Measurements from ENCODE around the gene ZNF599.
A peak's percentile ranks its signal among the peaks of the same experiment; 100 is the strongest.

Gene ZNF599

DNA sequence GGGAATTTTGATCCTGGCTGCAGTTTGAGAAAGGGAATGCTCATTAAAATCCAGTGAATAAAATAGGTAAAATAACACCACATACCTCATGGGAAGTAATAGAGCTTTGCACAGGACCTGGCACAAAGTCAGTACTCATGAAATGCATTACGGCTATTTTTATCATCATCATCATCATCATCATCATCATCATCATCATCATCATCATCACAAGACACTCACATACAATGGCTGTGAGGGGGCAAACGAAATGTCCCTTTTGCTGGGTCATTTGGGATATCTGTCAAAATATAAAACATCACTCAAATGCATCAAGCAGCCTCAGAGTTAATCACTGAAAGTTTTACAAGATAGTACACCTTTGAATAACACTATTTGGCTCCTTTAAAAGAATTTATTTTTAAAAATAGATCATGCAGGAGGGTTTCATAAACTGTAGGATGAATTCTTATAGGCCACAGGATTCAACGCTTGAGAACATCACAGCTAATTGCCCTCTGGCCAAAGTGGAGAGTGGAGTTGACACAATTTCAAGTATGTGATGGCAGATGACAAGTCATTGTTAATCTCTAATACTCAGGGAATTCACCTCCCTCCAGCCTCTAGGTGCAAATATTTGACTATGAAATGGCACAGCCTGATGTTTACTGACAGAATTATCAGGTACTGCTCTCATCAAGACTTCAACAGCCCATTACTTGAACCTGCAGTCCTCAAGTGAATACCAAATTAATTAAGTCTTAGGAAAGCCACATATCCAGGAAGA, 14.2 kb upstream of the ZNF599 start:
- H3K9me3 ChIP-seq (ENCODE audit: control insufficient read depth, insufficient read depth, low read length): peaks cover 8% of the 10 kb centered on the region
- H3K4me3 ChIP-seq (ENCODE audit: low read depth, low read length): no peak overlapping the region
- no peaks in the 10 kb centered on the region for H3K36me3 ChIP-seq (ENCODE audit: control insufficient read depth, insufficient read depth, low read length)
- no peaks in the 10 kb centered on the region for H3K27me3 ChIP-seq (ENCODE audit: control insufficient read depth, insufficient read depth, low read length)
- no peak overlapping the region for H3K9ac ChIP-seq (ENCODE audit: low read depth, low read length)
- no peaks in the 10 kb centered on the region for H3K4me1 ChIP-seq (ENCODE audit: control insufficient read depth, insufficient read depth, low read length)

DNA sequence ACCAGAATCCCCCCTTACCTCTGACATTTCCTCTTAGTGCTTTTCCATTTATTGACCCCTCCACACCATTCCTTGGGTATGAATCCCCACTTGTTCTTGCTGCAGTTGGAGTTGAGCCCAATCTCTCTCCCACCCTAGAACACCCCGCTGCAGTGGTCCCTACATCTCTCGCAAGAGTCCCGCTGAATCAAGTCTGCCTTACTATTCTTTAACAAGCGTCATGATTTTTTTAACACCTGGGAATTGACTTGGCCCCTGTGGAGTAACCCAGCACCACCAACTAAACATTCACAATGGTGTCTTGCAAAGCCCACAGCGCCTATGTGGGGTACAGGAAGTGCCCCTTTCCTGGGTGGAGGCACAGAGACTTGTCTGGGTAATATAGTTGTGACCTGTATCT, 13.2 kb upstream of the ZNF599 start:
- no peak overlapping the region for H3K9ac ChIP-seq (ENCODE audit: low read depth, low read length)
- no peaks in the 10 kb centered on the region for H3K36me3 ChIP-seq (ENCODE audit: control insufficient read depth, insufficient read depth, low read length)
- peaks cover 2% of the 10 kb centered on the region for H3K9me3 ChIP-seq (ENCODE audit: control insufficient read depth, insufficient read depth, low read length)
- no peaks in the 10 kb centered on the region for H3K4me1 ChIP-seq (ENCODE audit: control insufficient read depth, insufficient read depth, low read length)
- no peak overlapping the region for H3K4me3 ChIP-seq (ENCODE audit: low read depth, low read length)
- no peaks in the 10 kb centered on the region for H3K27me3 ChIP-seq (ENCODE audit: control insufficient read depth, insufficient read depth, low read length)

DNA sequence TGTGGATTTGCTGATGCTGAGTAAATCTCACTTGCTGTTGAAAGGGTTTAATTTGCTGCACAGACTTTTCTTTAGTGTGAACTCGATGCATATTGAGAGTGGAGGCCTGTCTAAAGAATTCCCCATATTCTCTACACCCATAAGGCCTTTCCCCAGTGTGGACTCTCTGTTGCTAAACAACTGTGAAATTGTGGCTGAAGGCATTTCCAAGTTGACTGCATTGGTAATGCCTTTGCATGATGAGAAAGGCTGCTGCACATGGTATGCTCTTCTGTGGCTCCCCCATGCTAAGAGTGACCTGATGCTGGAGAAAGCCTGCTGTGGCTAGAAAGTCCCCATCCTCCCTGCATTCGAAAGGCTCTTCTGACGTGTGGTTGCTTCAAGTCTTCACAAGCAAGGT, 6.6 kb upstream of the ZNF599 start:
- Histone ChIP-seq H3K4me1 (ENCODE audit: control insufficient read depth, insufficient read depth, low read length) (no peaks in the 10 kb centered on the region), H3K27me3 (ENCODE audit: control insufficient read depth, insufficient read depth, low read length) (no peaks in the 10 kb centered on the region), H3K4me3 (ENCODE audit: low read depth, low read length) (no peak overlapping the region), H3K36me3 (ENCODE audit: control insufficient read depth, insufficient read depth, low read length) (no peaks in the 10 kb centered on the region), H3K9ac (ENCODE audit: low read depth, low read length) (no peak overlapping the region), H3K9me3 (ENCODE audit: control insufficient read depth, insufficient read depth, low read length) (no peaks in the 10 kb centered on the region)

DNA sequence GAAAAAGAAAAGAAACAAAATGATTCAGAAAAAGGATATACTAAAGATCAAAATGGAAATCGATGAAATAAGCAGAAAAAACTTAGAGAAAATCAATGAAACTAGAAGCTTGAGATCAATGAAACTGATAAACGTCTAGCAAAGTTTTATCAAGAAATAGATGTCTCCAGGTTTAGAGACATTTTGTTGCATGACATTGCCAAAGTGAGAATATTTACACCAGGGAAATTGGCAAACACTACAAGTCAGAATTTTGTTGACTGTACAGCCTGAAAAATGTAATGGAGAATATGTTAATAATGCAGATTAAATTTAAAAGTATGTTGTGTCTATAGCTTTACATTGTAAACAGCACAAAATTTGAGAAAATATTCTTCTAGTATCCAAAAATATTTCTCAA, 5.3 kb upstream of the ZNF599 start:
- no peaks in the 10 kb centered on the region for H3K4me1 ChIP-seq (ENCODE audit: control insufficient read depth, insufficient read depth, low read length)
- H3K27me3 ChIP-seq (ENCODE audit: control insufficient read depth, insufficient read depth, low read length): peaks cover 2% of the 10 kb centered on the region
- no peaks in the 10 kb centered on the region for H3K36me3 ChIP-seq (ENCODE audit: control insufficient read depth, insufficient read depth, low read length)
- H3K9ac ChIP-seq (ENCODE audit: low read depth, low read length): no peak overlapping the region
- H3K4me3 ChIP-seq (ENCODE audit: low read depth, low read length): no peak overlapping the region
- no peaks in the 10 kb centered on the region for H3K9me3 ChIP-seq (ENCODE audit: control insufficient read depth, insufficient read depth, low read length)

DNA sequence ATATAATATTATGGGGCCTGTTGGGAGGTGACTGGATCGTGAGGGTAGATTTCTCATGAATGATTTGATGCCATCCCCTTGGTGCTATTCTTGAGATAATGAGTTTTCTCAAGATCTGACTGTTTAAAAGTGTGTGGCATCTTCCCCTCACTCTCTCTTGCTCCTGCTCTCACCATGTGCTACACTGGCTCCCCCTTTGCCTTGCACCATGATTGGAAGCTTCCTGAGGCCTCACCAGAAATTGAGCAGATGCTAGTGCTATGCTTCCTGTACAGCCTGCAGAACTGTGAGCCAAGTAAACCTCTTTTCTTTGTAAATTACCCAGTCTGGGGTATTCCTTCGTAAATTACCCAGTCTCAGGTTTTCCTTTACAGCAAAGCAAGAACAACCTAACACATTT, 1.8 kb upstream of the ZNF599 start:
- Histone ChIP-seq H3K9ac (ENCODE audit: low read depth, low read length) (no peak overlapping the region), H3K4me1 (ENCODE audit: control insufficient read depth, insufficient read depth, low read length) (no peaks in the 10 kb centered on the region), H3K27me3 (ENCODE audit: control insufficient read depth, insufficient read depth, low read length) (peaks cover 10% of the 10 kb centered on the region), H3K4me3 (ENCODE audit: low read depth, low read length) (no peak overlapping the region), H3K36me3 (ENCODE audit: control insufficient read depth, insufficient read depth, low read length) (no peaks in the 10 kb centered on the region), H3K9me3 (ENCODE audit: control insufficient read depth, insufficient read depth, low read length) (no peaks in the 10 kb centered on the region)

DNA sequence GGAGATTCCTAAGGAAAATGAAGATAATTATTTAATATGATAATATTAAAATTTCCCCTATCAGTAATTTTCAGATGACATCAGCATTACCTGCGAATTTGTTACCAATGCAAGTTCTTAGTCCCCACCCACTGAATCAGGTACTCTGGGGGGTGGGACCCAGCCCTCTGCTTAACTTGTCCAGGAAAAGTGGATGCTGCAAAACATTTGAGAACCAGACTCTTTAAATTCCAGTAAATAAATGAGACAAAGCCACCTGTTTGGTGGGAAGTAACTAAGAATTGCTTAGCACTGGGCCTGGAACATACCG, 495 bp upstream of the ZNF599 start:
- peaks cover 10% of the 10 kb centered on the region for H3K27me3 ChIP-seq (ENCODE audit: control insufficient read depth, insufficient read depth, low read length)
- H3K4me1 ChIP-seq (ENCODE audit: control insufficient read depth, insufficient read depth, low read length): no peaks in the 10 kb centered on the region
- no peaks in the 10 kb centered on the region for H3K36me3 ChIP-seq (ENCODE audit: control insufficient read depth, insufficient read depth, low read length)
- H3K4me3 ChIP-seq (ENCODE audit: low read depth, low read length): peak overlapping the region; percentile 38
- no peak overlapping the region for H3K9ac ChIP-seq (ENCODE audit: low read depth, low read length)
- H3K9me3 ChIP-seq (ENCODE audit: control insufficient read depth, insufficient read depth, low read length): no peaks in the 10 kb centered on the region

DNA sequence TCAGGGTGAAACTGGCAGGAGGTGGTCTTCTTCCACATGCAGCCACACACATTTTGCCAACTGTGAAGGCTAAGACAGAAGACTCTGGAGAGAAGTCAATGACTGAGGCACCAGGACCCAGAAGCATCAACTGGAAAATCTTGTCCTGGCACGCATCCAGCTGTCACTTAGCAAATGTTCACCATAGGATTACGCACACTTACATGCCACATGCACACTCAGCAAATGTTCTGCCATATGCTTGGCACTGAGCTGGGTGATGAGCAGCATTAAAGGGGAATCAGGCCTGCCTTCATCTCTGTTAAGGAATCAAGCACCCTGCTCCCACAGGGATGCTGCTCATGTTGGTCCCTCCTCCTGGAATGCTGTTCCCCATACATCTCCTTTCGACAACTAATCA, 5.1 kb downstream of the ZNF599 start:
- peaks cover 3% of the 10 kb centered on the region for H3K36me3 ChIP-seq (ENCODE audit: control insufficient read depth, insufficient read depth, low read length)

DNA sequence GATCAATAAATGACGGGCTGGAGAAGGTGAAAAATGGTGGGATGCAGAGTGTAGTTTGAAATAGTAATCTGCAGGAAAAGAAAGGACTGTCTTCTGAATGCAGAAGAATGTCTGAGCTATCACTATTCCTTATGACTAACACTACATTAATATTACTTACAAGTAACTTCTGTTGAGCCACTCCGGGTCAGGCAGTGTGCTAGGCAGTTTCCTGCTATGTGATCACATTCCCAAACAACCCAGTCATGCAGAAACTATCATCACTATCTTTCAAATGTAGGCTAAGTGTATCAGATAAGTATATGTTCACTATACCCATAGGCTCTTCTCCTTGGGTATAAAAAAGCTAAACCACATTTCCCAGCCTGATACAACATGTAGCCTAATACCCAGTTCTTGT, 6.6 kb downstream of the ZNF599 start:
- Histone ChIP-seq H3K27me3 (ENCODE audit: control insufficient read depth, insufficient read depth, low read length) (no peaks in the 10 kb centered on the region), H3K36me3 (ENCODE audit: control insufficient read depth, insufficient read depth, low read length) (peaks cover 3% of the 10 kb centered on the region), H3K4me3 (ENCODE audit: low read depth, low read length) (no peak overlapping the region), H3K4me1 (ENCODE audit: control insufficient read depth, insufficient read depth, low read length) (no peaks in the 10 kb centered on the region), H3K9me3 (ENCODE audit: control insufficient read depth, insufficient read depth, low read length) (no peaks in the 10 kb centered on the region), H3K9ac (ENCODE audit: low read depth, low read length) (no peak overlapping the region)

More for the DNA sequence above, 5.1 kb downstream of the ZNF599 start:
- H3K4me3 ChIP-seq (ENCODE audit: low read depth, low read length): no peak overlapping the region
- no peaks in the 10 kb centered on the region for H3K4me1 ChIP-seq (ENCODE audit: control insufficient read depth, insufficient read depth, low read length)
- no peak overlapping the region for H3K9ac ChIP-seq (ENCODE audit: low read depth, low read length)
- H3K9me3 ChIP-seq (ENCODE audit: control insufficient read depth, insufficient read depth, low read length): no peaks in the 10 kb centered on the region
- peaks cover 8% of the 10 kb centered on the region for H3K27me3 ChIP-seq (ENCODE audit: control insufficient read depth, insufficient read depth, low read length)

DNA sequence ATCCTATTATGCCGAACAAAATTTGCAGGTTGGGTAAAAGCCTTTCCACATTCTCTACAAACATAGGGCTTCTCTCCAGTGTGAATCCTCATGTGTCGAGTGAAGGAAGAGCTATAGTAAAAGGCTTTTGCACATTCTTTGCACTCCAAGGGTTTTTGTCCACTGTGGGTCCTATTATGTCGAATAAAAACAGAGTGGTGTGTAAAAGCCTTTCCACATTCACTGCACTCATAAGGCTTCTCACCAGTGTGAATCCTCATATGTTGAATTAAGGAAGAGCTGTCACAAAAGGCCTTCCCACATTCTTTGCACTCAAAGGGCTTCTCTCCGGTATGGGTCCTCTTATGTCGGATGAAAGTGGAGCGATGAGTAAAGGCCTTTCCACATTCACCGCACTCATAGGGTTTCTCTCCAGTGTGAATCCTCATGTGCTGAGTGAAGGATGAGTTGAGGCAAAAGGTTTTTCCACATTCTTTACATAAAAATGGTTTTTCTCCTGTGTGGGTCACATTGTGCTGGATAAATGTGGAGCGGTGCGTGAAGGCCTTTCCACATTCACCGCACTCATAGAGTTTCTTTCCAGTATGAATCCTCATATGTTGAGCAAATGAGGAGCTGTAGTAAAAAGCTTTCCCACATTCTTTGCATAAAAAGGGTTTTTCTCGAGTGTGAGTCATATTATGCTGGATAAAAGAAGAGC, 13.6 kb downstream of the ZNF599 start:
- Histone ChIP-seq H3K4me1 (ENCODE audit: control insufficient read depth, insufficient read depth, low read length) (no peaks in the 10 kb centered on the region), H3K27me3 (ENCODE audit: control insufficient read depth, insufficient read depth, low read length) (no peaks in the 10 kb centered on the region), H3K36me3 (ENCODE audit: control insufficient read depth, insufficient read depth, low read length) (no peaks in the 10 kb centered on the region), H3K4me3 (ENCODE audit: low read depth, low read length) (no peak overlapping the region), H3K9ac (ENCODE audit: low read depth, low read length) (no peak overlapping the region), H3K9me3 (ENCODE audit: control insufficient read depth, insufficient read depth, low read length) (peaks cover 30% of the 10 kb centered on the region)

DNA sequence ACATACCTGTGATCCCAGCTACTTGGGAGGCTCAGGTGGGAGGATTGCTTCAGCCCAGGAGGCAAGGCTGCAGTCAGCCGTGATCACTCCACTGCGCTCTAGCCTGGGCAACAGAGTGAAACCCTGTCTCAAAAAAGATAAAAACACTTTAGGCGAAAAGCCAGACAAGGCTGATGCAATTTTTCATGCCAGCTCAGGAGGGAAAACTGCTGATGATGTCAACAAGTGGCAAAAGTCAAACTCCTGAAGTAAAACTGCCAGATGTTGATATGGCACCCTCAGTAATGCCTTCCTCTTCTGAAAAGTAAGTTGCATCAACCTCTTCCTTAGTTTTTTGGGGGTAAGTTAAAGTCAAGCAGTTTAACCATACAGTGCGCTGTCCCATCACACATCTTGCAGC, 15.6 kb downstream of the ZNF599 start:
- Histone ChIP-seq H3K27me3 (ENCODE audit: control insufficient read depth, insufficient read depth, low read length) (no peaks in the 10 kb centered on the region), H3K4me1 (ENCODE audit: control insufficient read depth, insufficient read depth, low read length) (no peaks in the 10 kb centered on the region), H3K9me3 (ENCODE audit: control insufficient read depth, insufficient read depth, low read length) (peaks cover 32% of the 10 kb centered on the region), H3K9ac (ENCODE audit: low read depth, low read length) (no peak overlapping the region), H3K4me3 (ENCODE audit: low read depth, low read length) (no peak overlapping the region), H3K36me3 (ENCODE audit: control insufficient read depth, insufficient read depth, low read length) (no peaks in the 10 kb centered on the region)

DNA sequence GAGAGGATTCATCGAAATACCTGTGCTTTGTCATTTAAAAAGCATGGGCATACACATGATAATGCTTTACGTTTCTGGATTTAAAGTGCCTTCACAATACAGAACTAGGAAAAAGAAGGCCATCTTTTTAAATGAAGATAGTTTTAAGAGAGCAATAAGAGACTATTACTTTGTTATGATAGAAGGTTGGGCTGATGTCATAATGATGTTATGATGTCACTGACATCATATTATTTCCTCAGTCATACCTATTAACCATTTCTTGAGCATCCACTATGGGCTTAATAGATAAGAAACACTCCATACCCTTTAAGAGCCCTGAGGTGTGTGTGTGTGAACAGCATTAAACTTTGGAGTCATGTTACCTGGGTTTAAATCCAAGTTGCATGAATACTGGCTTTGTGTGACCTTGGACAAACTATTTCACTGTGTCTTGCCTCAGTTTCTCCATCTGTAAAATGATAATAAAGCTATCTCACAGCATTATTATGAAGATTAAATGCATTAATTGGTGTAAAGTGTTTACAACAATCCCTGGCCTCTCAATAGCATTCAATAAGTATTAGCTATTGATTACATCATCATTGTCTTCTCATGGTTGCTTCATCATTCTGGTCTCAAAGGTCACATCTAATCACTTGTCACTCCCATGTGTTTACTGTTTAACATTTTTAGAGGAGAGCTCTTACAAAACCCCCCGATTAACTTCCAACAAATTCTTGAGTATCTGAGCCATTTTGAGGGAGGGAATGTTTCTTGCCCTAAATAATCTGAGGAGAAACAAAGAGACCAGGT, 27.9 kb downstream of the ZNF599 start:
- Histone ChIP-seq H3K4me1 (ENCODE audit: control insufficient read depth, insufficient read depth, low read length) (peaks cover 3% of the 10 kb centered on the region), H3K27me3 (ENCODE audit: control insufficient read depth, insufficient read depth, low read length) (no peaks in the 10 kb centered on the region), H3K36me3 (ENCODE audit: control insufficient read depth, insufficient read depth, low read length) (no peaks in the 10 kb centered on the region), H3K9ac (ENCODE audit: low read depth, low read length) (no peak overlapping the region), H3K4me3 (ENCODE audit: low read depth, low read length) (no peak overlapping the region), H3K9me3 (ENCODE audit: control insufficient read depth, insufficient read depth, low read length) (peaks cover 4% of the 10 kb centered on the region)
